GM23338 (cell line): Measurements from ENCODE around the gene SOX10. TPM values are rescaled to one million over a fixed set of nuclear protein-coding genes. Genes with fewer than 3 reads are reported as not detected.

Experiments used
- ATAC-seq: fragments of 200-7000 bp; cut with Tn5 transposase; 3 replicates; pipeline ENCODE4 v1.9.1; 2020
- DNase-seq: peaks from one replicate; pipeline ENCODE4 v3.0.0-alpha.2; 2015; ENCODE audit warnings: low spot score
- H2AFZ ChIP-seq: fragments of 200-600 bp; sonication (generic); 2 replicates; pipeline ENCODE4 v1.8.0; 2016; ENCODE audit warnings: antibody characterized with exemption, mild to moderate bottlenecking, moderate library complexity
- H3F3A ChIP-seq: fragments of 200-600 bp; sonication (generic); replicated peaks from 2 replicates; pipeline ENCODE4 v1.8.0; 2017; ENCODE audit warnings: antibody characterized with exemption, mixed run types, low read depth
- H3K27ac ChIP-seq: fragments of 200-600 bp; sonication (generic); 2 replicates; pipeline ENCODE4 v1.6.1; 2016; ENCODE audit warnings: low read depth
- H3K27me3 ChIP-seq: fragments of 200-600 bp; sonication (generic); 2 replicates; pipeline ENCODE4 v1.8.0; 2016; ENCODE audit warnings: mild to moderate bottlenecking, mixed run types, moderate library complexity; ENCODE audit not compliant: insufficient read depth
- H3K36me3 ChIP-seq: fragments of 200-600 bp; sonication (generic); 2 replicates; pipeline ENCODE4 v1.8.0; 2016; ENCODE audit warnings: mild to moderate bottlenecking; ENCODE audit not compliant: insufficient read depth
- H3K4me1 ChIP-seq: fragments of 200-600 bp; sonication (generic); 2 replicates; pipeline ENCODE4 v1.8.0; 2016; ENCODE audit warnings: mild to moderate bottlenecking, moderate library complexity; ENCODE audit not compliant: insufficient read depth
- H3K4me2 ChIP-seq: fragments of 200-600 bp; sonication (generic); 2 replicates; pipeline ENCODE4 v1.7.1; 2017; ENCODE audit warnings: mixed run types
- H3K4me3 ChIP-seq: fragments of 200-600 bp; sonication (generic); 2 replicates; pipeline ENCODE4 v1.6.1; 2016; ENCODE audit warnings: mixed run types
- H3K79me2 ChIP-seq: fragments of 200-600 bp; sonication (generic); replicated peaks from 2 replicates; pipeline ENCODE4 v1.8.0; 2017; ENCODE audit warnings: mild to moderate bottlenecking; ENCODE audit not compliant: insufficient read depth
- H3K9me2 ChIP-seq: fragments of 200-600 bp; sonication (generic); 2 replicates; pipeline ENCODE4 v1.8.0; 2017; ENCODE audit not compliant: insufficient read depth
- H4K20me1 ChIP-seq: fragments of 200-600 bp; sonication (generic); replicated peaks from 2 replicates; pipeline ENCODE4 v1.8.0; 2017; ENCODE audit warnings: mild to moderate bottlenecking; ENCODE audit not compliant: insufficient read depth
- H3K27ac Mint-ChIP-seq: 2 replicates; pipeline ENCODE4 v1.8.0; 2020; ENCODE audit warnings: inconsistent platforms, mild to moderate bottlenecking, moderate library complexity, mixed read lengths
- H3K27me3 Mint-ChIP-seq: 3 replicates; pipeline ENCODE4 v1.8.0; 2022; ENCODE audit warnings: low read depth, mild to moderate bottlenecking, moderate library complexity, mixed read lengths, inconsistent platforms; ENCODE audit not compliant: insufficient read depth, poor library complexity
- H3K36me3 Mint-ChIP-seq: 3 replicates; pipeline ENCODE4 v1.8.0; 2021; ENCODE audit warnings: low read depth, mild to moderate bottlenecking, inconsistent platforms, moderate library complexity, mixed read lengths
- H3K4me1 Mint-ChIP-seq: 3 replicates; pipeline ENCODE4 v1.8.0; 2020; ENCODE audit warnings: mild to moderate bottlenecking, inconsistent platforms, mixed read lengths
- H3K4me3 Mint-ChIP-seq: 3 replicates; pipeline ENCODE4 v1.8.0; 2021; ENCODE audit warnings: moderate library complexity, mild to moderate bottlenecking, inconsistent platforms, mixed read lengths
- H3K9me3 Mint-ChIP-seq: 3 replicates; pipeline ENCODE4 v1.8.0; 2020; ENCODE audit warnings: moderate library complexity, mild to moderate bottlenecking, inconsistent platforms, mixed read lengths
- CREB1 ChIP-seq: fragments of 250-450 bp; sonication (Bioruptor Pico); IDR thresholded peaks from 2 replicates; pipeline ENCODE4 v1.5.0; 2020; ENCODE audit warnings: low read depth, mild to moderate bottlenecking, moderate library complexity
- ETS1 ChIP-seq: IDR thresholded peaks from 2 replicates; pipeline ENCODE4 v1.6.1; 2016; ENCODE audit warnings: antibody characterized with exemption
- EZH2 ChIP-seq: fragments of 200-600 bp; sonication (generic); IDR thresholded peaks from one replicate; pipeline ENCODE4 v1.8.0; 2017; ENCODE audit warnings: antibody characterized with exemption, mild to moderate bottlenecking, low read depth; ENCODE audit not compliant: unreplicated experiment
- JUNB ChIP-seq: IDR thresholded peaks from one replicate; pipeline ENCODE4 v1.6.1; 2016; ENCODE audit warnings: antibody characterized with exemption; ENCODE audit not compliant: unreplicated experiment
- NANOG ChIP-seq: IDR thresholded peaks from 2 replicates; pipeline ENCODE4 v1.6.1; 2016; ENCODE audit warnings: antibody characterized with exemption, borderline replicate concordance
- POLR2AphosphoS5 ChIP-seq: IDR thresholded peaks from 2 replicates; pipeline ENCODE4 v1.6.1; 2016; ENCODE audit warnings: antibody characterized with exemption, low read depth
- REST ChIP-seq: IDR thresholded peaks from one replicate; pipeline ENCODE4 v1.6.1; 2018; ENCODE audit warnings: antibody characterized with exemption; ENCODE audit not compliant: unreplicated experiment
- STAT1 ChIP-seq: IDR thresholded peaks from one replicate; pipeline ENCODE4 v1.6.1; 2016; ENCODE audit warnings: antibody characterized with exemption; ENCODE audit not compliant: unreplicated experiment
- ZNF114 ChIP-seq: fragments of 250-450 bp; sonication (Bioruptor Pico); IDR thresholded peaks from 2 replicates; pipeline ENCODE4 v1.5.0; 2020; ENCODE audit warnings: mild to moderate bottlenecking, moderate library complexity
- ZNF331 ChIP-seq: fragments of 250-450 bp; sonication (Bioruptor Pico); IDR thresholded peaks from 2 replicates; pipeline ENCODE4 v1.5.0; 2020; ENCODE audit warnings: low read depth, mild to moderate bottlenecking, moderate library complexity
- polyA plus RNA-seq: library from polyadenylated mRNA; unstranded; fragments of >200 nt; fragmentation: Nextera tagmentation; extraction: Ambion mirVana; gene quantifications from 2 replicates; pipeline ENCODE4 v1.2.1, GENCODE V29; 2016
- total RNA-seq: library from RNA; depleted of rRNA; stranded (reverse); fragments of >200 nt; shearing (Covaris generic); gene quantifications from 2 replicates; pipeline ENCODE4 v1.2.3, GENCODE V29; 2014
- TF ChIP-seq, protein P1 (sequence below): fragments of 250-450 bp; sonication (Bioruptor Pico); IDR thresholded peaks from 2 replicates; pipeline ENCODE4 v1.5.0; 2020; ENCODE audit warnings: mild to moderate bottlenecking, moderate library complexity
- TF ChIP-seq, protein P2 (sequence below), 2 experiments: fragments of 200-600 bp in 1 of 2; sonication (generic) in 1 of 2; conservative IDR thresholded peaks; 2 replicates each; pipeline versions ENCODE4 v1.5.1 to v1.6.1; 2016 to 2017; ENCODE audit warnings: antibody characterized with exemption in 2 of 2, low read depth in 2 of 2, mild to moderate bottlenecking in 2 of 2, moderate library complexity in 1 of 2

SOX10 gene
- total and polyA plus RNA-seq, 2 experiments from 2014 or later, result 1.1 to 2.1 TPM

GRCh38 chr22:38029370-38029769, 45.0 kb upstream of the SOX10 start (continued):
- TF ChIP-seq, protein P1, sequence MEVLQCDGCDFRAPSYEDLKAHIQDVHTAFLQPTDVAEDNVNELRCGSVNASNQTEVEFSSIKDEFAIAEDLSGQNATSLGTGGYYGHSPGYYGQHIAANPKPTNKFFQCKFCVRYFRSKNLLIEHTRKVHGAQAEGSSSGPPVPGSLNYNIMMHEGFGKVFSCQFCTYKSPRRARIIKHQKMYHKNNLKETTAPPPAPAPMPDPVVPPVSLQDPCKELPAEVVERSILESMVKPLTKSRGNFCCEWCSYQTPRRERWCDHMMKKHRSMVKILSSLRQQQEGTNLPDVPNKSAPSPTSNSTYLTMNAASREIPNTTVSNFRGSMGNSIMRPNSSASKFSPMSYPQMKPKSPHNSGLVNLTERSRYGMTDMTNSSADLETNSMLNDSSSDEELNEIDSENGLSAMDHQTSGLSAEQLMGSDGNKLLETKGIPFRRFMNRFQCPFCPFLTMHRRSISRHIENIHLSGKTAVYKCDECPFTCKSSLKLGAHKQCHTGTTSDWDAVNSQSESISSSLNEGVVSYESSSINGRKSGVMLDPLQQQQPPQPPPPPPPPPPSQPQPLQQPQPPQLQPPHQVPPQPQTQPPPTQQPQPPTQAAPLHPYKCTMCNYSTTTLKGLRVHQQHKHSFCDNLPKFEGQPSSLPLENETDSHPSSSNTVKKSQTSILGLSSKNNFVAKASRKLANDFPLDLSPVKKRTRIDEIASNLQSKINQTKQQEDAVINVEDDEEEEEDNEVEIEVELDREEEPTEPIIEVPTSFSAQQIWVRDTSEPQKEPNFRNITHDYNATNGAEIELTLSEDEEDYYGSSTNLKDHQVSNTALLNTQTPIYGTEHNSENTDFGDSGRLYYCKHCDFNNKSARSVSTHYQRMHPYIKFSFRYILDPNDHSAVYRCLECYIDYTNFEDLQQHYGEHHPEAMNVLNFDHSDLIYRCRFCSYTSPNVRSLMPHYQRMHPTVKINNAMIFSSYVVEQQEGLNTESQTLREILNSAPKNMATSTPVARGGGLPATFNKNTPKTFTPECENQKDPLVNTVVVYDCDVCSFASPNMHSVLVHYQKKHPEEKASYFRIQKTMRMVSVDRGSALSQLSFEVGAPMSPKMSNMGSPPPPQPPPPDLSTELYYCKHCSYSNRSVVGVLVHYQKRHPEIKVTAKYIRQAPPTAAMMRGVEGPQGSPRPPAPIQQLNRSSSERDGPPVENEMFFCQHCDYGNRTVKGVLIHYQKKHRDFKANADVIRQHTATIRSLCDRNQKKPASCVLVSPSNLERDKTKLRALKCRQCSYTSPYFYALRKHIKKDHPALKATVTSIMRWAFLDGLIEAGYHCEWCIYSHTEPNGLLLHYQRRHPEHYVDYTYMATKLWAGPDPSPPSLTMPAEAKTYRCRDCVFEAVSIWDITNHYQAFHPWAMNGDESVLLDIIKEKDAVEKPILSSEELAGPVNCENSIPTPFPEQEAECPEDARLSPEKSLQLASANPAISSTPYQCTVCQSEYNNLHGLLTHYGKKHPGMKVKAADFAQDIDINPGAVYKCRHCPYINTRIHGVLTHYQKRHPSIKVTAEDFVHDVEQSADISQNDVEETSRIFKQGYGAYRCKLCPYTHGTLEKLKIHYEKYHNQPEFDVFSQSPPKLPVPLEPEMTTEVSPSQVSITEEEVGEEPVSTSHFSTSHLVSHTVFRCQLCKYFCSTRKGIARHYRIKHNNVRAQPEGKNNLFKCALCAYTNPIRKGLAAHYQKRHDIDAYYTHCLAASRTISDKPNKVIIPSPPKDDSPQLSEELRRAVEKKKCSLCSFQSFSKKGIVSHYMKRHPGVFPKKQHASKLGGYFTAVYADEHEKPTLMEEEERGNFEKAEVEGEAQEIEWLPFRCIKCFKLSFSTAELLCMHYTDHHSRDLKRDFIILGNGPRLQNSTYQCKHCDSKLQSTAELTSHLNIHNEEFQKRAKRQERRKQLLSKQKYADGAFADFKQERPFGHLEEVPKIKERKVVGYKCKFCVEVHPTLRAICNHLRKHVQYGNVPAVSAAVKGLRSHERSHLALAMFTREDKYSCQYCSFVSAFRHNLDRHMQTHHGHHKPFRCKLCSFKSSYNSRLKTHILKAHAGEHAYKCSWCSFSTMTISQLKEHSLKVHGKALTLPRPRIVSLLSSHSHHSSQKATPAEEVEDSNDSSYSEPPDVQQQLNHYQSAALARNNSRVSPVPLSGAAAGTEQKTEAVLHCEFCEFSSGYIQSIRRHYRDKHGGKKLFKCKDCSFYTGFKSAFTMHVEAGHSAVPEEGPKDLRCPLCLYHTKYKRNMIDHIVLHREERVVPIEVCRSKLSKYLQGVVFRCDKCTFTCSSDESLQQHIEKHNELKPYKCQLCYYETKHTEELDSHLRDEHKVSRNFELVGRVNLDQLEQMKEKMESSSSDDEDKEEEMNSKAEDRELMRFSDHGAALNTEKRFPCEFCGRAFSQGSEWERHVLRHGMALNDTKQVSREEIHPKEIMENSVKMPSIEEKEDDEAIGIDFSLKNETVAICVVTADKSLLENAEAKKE (CRISPR knock-in tag), result no peak

GRCh38 chr22:38028344-38029130, 44.2 kb upstream of the SOX10 start:
- Histone ChIP-seq H3K79me2 (no peaks in the 10 kb centered on the region), H3K27me3 (no peaks in the 10 kb centered on the region), H3K4me1 (peaks cover 3% of the 10 kb centered on the region; the same call in 1 of the 2 replicates), H3K27ac (no peak overlapping the region), H3K36me3 (no peaks in the 10 kb centered on the region), H4K20me1 (no peaks in the 10 kb centered on the region), H3K4me2 (no peak overlapping the region), H3F3A (no peaks in the 10 kb centered on the region), H3K9me2 (no peaks in the 10 kb centered on the region), H3K4me3 (no peak overlapping the region), H2AFZ (no peak overlapping the region)
- Mint-ChIP-seq H3K4me1 (peaks cover 14% of the 10 kb centered on the region), H3K4me3 (no peak overlapping the region), H3K27me3 (peaks cover 20% of the 10 kb centered on the region), H3K27ac (no peak overlapping the region), H3K36me3 (no peaks in the 10 kb centered on the region), H3K9me3 (no peaks in the 10 kb centered on the region)
- DNase-seq, result no peak
- no peak for ATAC-seq
- TF ChIP-seq POLR2AphosphoS5 (no peak), NANOG (no peak), ETS1 (no peak), STAT1 (no peak), REST (no peak), JUNB (no peak), ZNF331 (CRISPR knock-in tag) (no peak), EZH2 (no peak), CREB1 (no peak), ZNF114 (CRISPR knock-in tag) (no peak)
- TF ChIP-seq, protein P2, sequence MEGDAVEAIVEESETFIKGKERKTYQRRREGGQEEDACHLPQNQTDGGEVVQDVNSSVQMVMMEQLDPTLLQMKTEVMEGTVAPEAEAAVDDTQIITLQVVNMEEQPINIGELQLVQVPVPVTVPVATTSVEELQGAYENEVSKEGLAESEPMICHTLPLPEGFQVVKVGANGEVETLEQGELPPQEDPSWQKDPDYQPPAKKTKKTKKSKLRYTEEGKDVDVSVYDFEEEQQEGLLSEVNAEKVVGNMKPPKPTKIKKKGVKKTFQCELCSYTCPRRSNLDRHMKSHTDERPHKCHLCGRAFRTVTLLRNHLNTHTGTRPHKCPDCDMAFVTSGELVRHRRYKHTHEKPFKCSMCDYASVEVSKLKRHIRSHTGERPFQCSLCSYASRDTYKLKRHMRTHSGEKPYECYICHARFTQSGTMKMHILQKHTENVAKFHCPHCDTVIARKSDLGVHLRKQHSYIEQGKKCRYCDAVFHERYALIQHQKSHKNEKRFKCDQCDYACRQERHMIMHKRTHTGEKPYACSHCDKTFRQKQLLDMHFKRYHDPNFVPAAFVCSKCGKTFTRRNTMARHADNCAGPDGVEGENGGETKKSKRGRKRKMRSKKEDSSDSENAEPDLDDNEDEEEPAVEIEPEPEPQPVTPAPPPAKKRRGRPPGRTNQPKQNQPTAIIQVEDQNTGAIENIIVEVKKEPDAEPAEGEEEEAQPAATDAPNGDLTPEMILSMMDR (conservative IDR thresholded peaks at IDR 0.05; ENCODE audit: low read depth in 2 of 2), result no peak
